ENCODE results near the gene LAMC3. TPM values are rescaled to one million over a fixed set of nuclear protein-coding genes. Genes with fewer than 3 reads are reported as not detected.
"Not testable (repeated sequence)": the region's sequence is repeated elsewhere in the genome, so short reads cannot be mapped to it uniquely, and the experiment has no call there.

LAMC3 gene
- total RNA-seq, 1 experiment from 2014 or later = not detected

GRCh38 chr9:130991778-130992681 lies 16.9 kb upstream of the LAMC3 start:
- no peak for DNase-seq (ENCODE audit: low spot score)

- no peak for DNase-seq (ENCODE audit: low spot score)
These were observed 16.3 kb upstream of the LAMC3 start for GRCh38 chr9:130992682-130993032.

GRCh38 chr9:130993303-130994030 lies 15.5 kb upstream of the LAMC3 start:
- no peak for DNase-seq (ENCODE audit: low spot score)

DNA sequence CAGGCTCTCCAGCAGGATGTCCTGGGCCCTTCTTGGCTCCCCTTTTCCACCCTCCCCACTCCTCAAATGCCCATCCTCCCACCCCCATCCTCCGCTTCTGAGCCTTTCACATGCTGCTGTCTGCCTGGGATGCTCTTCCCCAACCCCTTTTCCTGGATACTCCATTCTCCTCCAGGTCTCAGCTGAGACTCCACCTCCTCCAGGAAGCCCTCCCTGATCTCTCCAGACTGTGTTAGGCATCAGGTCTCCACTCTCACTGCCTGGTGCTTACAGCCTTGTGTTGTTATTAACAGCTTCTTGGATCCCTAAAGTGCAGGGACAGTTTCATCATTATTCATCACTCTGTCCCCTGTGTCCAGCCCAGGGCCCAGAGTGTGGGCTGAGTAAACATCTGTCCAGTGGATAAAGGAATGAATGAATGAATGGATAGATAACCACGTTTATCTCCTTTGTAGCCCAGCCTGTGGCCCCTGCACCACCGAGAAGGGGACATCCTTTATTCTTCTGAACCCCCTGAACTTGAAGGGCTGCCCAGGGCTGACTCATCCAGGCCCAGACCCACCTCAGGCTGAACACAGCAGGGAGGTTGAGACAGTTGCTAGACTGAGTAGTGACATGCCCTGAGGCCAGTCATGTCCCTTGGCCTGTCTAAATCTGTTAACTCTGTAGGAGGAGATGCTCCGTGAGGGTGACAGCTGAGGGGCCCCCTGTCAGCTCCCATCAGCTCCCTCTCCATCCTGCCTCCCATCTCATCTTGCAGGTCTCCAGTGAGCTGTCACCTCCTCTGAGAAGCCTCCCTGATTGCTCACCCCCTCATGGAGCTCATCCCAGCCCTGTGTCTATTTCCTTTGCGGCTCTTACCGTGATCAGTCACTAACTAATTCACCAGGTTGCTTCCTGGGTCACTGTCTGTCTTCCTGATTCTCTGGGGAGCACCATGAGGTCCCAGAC lies 14.6 kb upstream of the LAMC3 start:
- DNase-seq (ENCODE audit: low spot score) = no peak

- peak; percentile 21 for DNase-seq (ENCODE audit: low spot score)
These were observed 13.6 kb upstream of the LAMC3 start for GRCh38 chr9:130995086-130996011.

DNA sequence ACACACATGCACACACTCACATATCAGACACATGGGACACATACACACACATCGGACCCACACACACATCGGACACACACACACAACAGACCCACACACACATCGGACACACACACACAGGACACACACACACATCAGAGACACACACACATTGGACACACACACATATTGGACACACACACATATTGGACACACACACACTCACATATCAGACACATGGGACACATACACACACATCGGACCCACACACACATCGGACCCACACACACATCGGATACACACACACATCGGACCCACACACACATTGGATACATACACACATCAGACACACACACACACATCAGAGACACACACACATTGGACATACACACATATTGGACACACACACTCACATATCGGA lies 12.8 kb upstream of the LAMC3 start:
- no peak for DNase-seq (ENCODE audit: low spot score)

GRCh38 chr9:130996676-130997394 lies 12.1 kb upstream of the LAMC3 start:
- no peak for DNase-seq (ENCODE audit: low spot score)

GRCh38 chr9:130997395-130997684 lies 11.6 kb upstream of the LAMC3 start:
- no peak for DNase-seq (ENCODE audit: low spot score)

DNA sequence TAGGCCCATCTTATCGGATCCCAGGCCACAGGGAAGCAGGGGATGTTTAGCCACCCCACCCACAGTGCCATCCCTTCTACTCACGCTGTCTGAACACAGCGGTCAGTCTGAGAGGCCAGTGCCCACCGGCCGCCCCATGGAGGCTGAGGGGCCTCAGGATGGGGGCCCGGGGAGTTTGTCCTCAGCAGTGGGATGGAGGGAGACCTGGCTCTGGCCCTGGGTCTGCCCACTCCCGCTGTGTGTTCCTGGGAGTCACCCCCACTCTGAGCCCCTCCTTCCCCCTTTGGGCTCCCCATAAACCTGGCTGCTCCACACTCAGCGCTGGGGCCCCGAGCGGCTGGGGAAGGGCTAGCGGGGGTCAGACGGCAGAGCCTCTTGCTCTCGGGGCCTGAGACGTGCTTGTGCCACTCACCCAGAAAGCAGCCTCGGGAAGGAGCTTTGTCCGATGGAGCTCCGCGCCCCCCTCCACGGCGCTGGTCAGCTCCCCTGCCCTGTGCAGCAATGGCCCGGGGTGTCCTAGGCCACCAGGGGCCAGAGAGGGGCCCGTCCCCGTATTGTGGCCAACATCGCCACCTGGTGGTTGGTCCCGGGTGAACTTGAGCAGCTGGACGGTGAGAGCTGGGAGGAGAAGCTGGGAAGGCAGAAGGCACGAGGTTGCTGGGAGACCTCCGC lies 10.9 kb upstream of the LAMC3 start:
- peak; percentile 74 for DNase-seq (ENCODE audit: low spot score)

DNA sequence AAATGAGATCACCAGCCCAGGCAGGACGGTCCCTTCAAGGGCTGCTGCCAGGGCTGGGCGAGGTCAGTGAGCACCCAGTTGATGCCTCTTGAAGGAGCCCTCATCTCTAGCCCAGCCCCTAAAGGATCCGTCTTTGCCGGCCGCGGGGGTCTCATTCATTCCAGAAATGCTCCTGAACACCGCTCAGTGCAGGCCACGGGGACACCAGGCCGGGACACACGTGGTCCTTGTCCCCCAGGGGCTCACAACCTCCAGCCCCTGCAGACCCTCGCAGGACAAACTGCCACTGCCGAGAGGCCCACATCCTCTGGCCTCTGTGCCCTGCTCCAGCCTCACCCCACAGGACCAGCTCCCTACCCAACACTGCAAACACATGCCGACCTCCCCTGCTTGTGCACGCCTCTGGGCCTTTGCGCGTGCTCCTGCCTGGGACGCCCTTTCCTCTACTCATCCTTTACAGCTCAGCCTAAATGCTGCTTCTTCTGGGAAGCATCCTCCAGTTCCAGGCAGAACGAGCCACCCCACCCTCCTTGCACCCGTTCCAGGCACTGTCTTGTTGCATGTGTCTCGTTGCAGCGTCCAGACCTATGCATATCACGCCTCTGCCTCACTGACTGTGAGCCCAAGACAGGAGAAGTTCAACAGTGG lies 10.3 kb upstream of the LAMC3 start:
- DNase-seq (ENCODE audit: low spot score) = no peak

- no peak for DNase-seq (ENCODE audit: low spot score)
These were observed 9.7 kb upstream of the LAMC3 start for GRCh38 chr9:130999245-130999623.

GRCh38 chr9:131000526-131000925 lies 8.4 kb upstream of the LAMC3 start:
- DNase-seq (ENCODE audit: low spot score) = not testable (repeated sequence)

GRCh38 chr9:131001021-131001420 lies 8.0 kb upstream of the LAMC3 start:
- DNase-seq (ENCODE audit: low spot score) = no peak

DNA sequence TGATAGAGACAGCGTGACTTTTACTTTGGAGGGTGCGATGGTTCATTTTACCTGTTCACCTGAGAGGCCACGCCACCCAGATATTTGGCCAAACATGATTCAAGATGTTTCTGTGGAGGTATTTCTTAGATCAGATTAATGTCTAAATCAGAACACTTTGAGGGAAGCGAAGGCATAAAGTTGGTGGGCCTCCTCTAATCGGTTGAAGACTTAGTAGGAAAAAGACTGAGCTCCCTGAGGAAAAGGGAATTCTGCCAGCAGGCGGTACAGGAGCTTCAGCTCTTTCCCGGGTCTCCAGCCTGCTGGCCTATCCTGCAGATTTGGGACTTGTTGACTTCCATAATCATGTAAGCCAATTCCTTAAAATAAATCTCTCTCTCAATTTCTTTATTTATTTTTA lies 7.0 kb upstream of the LAMC3 start:
- no peak for DNase-seq (ENCODE audit: low spot score)

DNA sequence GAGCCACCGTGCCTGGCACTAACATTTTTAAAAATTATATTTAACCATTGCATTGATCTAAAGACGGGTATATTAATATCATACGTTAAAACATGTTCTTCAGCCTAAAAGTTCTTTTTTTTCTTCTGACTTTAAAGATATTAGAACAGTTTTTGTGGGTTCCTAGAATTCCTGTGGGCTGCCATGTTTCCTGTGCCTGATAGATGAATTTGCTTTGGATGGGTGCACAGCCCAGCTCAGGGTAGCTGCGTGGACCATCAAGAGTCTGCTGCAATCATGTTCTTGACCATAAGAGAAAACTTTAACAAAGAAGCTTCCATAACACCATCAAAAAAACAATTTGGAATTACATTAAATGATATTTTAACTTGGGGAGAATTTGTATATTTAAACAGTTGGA lies 2.4 kb upstream of the LAMC3 start:
- DNase-seq (ENCODE audit: low spot score) = no peak

- DNase-seq (ENCODE audit: low spot score) = no peak
These were observed 888 bp upstream of the LAMC3 start for GRCh38 chr9:131008086-131008485.

GRCh38 chr9:131008563-131008908 lies 438 bp upstream of the LAMC3 start:
- DNase-seq (ENCODE audit: low spot score) = no peak

- DNase-seq (ENCODE audit: low spot score) = no peak
These were observed 1.7 kb downstream of the LAMC3 start for GRCh38 chr9:131010482-131011273.

Measured in HT-29 (cell line).